GM23338 (cell line): Measurements from ENCODE around the gene GLRX. TPM values are rescaled to one million over a fixed set of nuclear protein-coding genes. Genes with fewer than 3 reads are reported as not detected.

ENCODE experiments used
- ATAC-seq: fragments of 200-7000 bp; cut with Tn5 transposase; 3 replicates; pipeline ENCODE4 v1.9.1; 2020
- DNase-seq: peaks from one replicate; pipeline ENCODE4 v3.0.0-alpha.2; 2015; ENCODE audit warnings: low spot score
- H2AFZ ChIP-seq: fragments of 200-600 bp; sonication (generic); 2 replicates; pipeline ENCODE4 v1.8.0; 2016; ENCODE audit warnings: antibody characterized with exemption, mild to moderate bottlenecking, moderate library complexity
- H3F3A ChIP-seq: fragments of 200-600 bp; sonication (generic); replicated peaks from 2 replicates; pipeline ENCODE4 v1.8.0; 2017; ENCODE audit warnings: antibody characterized with exemption, mixed run types, low read depth
- H3K27ac ChIP-seq: fragments of 200-600 bp; sonication (generic); 2 replicates; pipeline ENCODE4 v1.6.1; 2016; ENCODE audit warnings: low read depth
- H3K27me3 ChIP-seq: fragments of 200-600 bp; sonication (generic); 2 replicates; pipeline ENCODE4 v1.8.0; 2016; ENCODE audit warnings: mild to moderate bottlenecking, mixed run types, moderate library complexity; ENCODE audit not compliant: insufficient read depth
- H3K36me3 ChIP-seq: fragments of 200-600 bp; sonication (generic); 2 replicates; pipeline ENCODE4 v1.8.0; 2016; ENCODE audit warnings: mild to moderate bottlenecking; ENCODE audit not compliant: insufficient read depth
- H3K4me1 ChIP-seq: fragments of 200-600 bp; sonication (generic); 2 replicates; pipeline ENCODE4 v1.8.0; 2016; ENCODE audit warnings: mild to moderate bottlenecking, moderate library complexity; ENCODE audit not compliant: insufficient read depth
- H3K4me2 ChIP-seq: fragments of 200-600 bp; sonication (generic); 2 replicates; pipeline ENCODE4 v1.7.1; 2017; ENCODE audit warnings: mixed run types
- H3K4me3 ChIP-seq: fragments of 200-600 bp; sonication (generic); 2 replicates; pipeline ENCODE4 v1.6.1; 2016; ENCODE audit warnings: mixed run types
- H3K79me2 ChIP-seq: fragments of 200-600 bp; sonication (generic); replicated peaks from 2 replicates; pipeline ENCODE4 v1.8.0; 2017; ENCODE audit warnings: mild to moderate bottlenecking; ENCODE audit not compliant: insufficient read depth
- H3K9me2 ChIP-seq: fragments of 200-600 bp; sonication (generic); 2 replicates; pipeline ENCODE4 v1.8.0; 2017; ENCODE audit not compliant: insufficient read depth
- H4K20me1 ChIP-seq: fragments of 200-600 bp; sonication (generic); replicated peaks from 2 replicates; pipeline ENCODE4 v1.8.0; 2017; ENCODE audit warnings: mild to moderate bottlenecking; ENCODE audit not compliant: insufficient read depth
- H3K27ac Mint-ChIP-seq: 2 replicates; pipeline ENCODE4 v1.8.0; 2020; ENCODE audit warnings: inconsistent platforms, mild to moderate bottlenecking, moderate library complexity, mixed read lengths
- H3K27me3 Mint-ChIP-seq: 3 replicates; pipeline ENCODE4 v1.8.0; 2022; ENCODE audit warnings: low read depth, mild to moderate bottlenecking, moderate library complexity, mixed read lengths, inconsistent platforms; ENCODE audit not compliant: insufficient read depth, poor library complexity
- H3K36me3 Mint-ChIP-seq: 3 replicates; pipeline ENCODE4 v1.8.0; 2021; ENCODE audit warnings: low read depth, mild to moderate bottlenecking, inconsistent platforms, moderate library complexity, mixed read lengths
- H3K4me1 Mint-ChIP-seq: 3 replicates; pipeline ENCODE4 v1.8.0; 2020; ENCODE audit warnings: mild to moderate bottlenecking, inconsistent platforms, mixed read lengths
- H3K4me3 Mint-ChIP-seq: 3 replicates; pipeline ENCODE4 v1.8.0; 2021; ENCODE audit warnings: moderate library complexity, mild to moderate bottlenecking, inconsistent platforms, mixed read lengths
- H3K9me3 Mint-ChIP-seq: 3 replicates; pipeline ENCODE4 v1.8.0; 2020; ENCODE audit warnings: moderate library complexity, mild to moderate bottlenecking, inconsistent platforms, mixed read lengths
- CREB1 ChIP-seq: fragments of 250-450 bp; sonication (Bioruptor Pico); IDR thresholded peaks from 2 replicates; pipeline ENCODE4 v1.5.0; 2020; ENCODE audit warnings: low read depth, mild to moderate bottlenecking, moderate library complexity
- EZH2 ChIP-seq: fragments of 200-600 bp; sonication (generic); IDR thresholded peaks from one replicate; pipeline ENCODE4 v1.8.0; 2017; ENCODE audit warnings: antibody characterized with exemption, mild to moderate bottlenecking, low read depth; ENCODE audit not compliant: unreplicated experiment
- EZH2phosphoT487 ChIP-seq: fragments of 200-600 bp; sonication (generic); IDR thresholded peaks from one replicate; pipeline ENCODE4 v1.8.1; 2018; ENCODE audit warnings: antibody characterized with exemption; ENCODE audit not compliant: unreplicated experiment
- JUNB ChIP-seq: IDR thresholded peaks from one replicate; pipeline ENCODE4 v1.6.1; 2016; ENCODE audit warnings: antibody characterized with exemption; ENCODE audit not compliant: unreplicated experiment
- NANOG ChIP-seq: IDR thresholded peaks from 2 replicates; pipeline ENCODE4 v1.6.1; 2016; ENCODE audit warnings: antibody characterized with exemption, borderline replicate concordance
- POLR2AphosphoS5 ChIP-seq: IDR thresholded peaks from 2 replicates; pipeline ENCODE4 v1.6.1; 2016; ENCODE audit warnings: antibody characterized with exemption, low read depth
- STAT1 ChIP-seq: IDR thresholded peaks from one replicate; pipeline ENCODE4 v1.6.1; 2016; ENCODE audit warnings: antibody characterized with exemption; ENCODE audit not compliant: unreplicated experiment
- ZNF114 ChIP-seq: fragments of 250-450 bp; sonication (Bioruptor Pico); IDR thresholded peaks from 2 replicates; pipeline ENCODE4 v1.5.0; 2020; ENCODE audit warnings: mild to moderate bottlenecking, moderate library complexity
- ZNF331 ChIP-seq: fragments of 250-450 bp; sonication (Bioruptor Pico); IDR thresholded peaks from 2 replicates; pipeline ENCODE4 v1.5.0; 2020; ENCODE audit warnings: low read depth, mild to moderate bottlenecking, moderate library complexity
- polyA plus RNA-seq: library from polyadenylated mRNA; unstranded; fragments of >200 nt; fragmentation: Nextera tagmentation; extraction: Ambion mirVana; gene quantifications from 2 replicates; pipeline ENCODE4 v1.2.1, GENCODE V29; 2016
- total RNA-seq: library from RNA; depleted of rRNA; stranded (reverse); fragments of >200 nt; shearing (Covaris generic); gene quantifications from 2 replicates; pipeline ENCODE4 v1.2.3, GENCODE V29; 2014
- TF ChIP-seq, protein P1 (sequence below): IDR thresholded peaks from one replicate; pipeline ENCODE4 v1.6.1; 2018; ENCODE audit warnings: antibody characterized with exemption; ENCODE audit not compliant: unreplicated experiment
- TF ChIP-seq, protein P2 (sequence below): fragments of 250-450 bp; sonication (Bioruptor Pico); IDR thresholded peaks from 2 replicates; pipeline ENCODE4 v1.5.0; 2020; ENCODE audit warnings: mild to moderate bottlenecking, moderate library complexity
- TF ChIP-seq, protein P3 (sequence below), 2 experiments: fragments of 200-600 bp in 1 of 2; sonication (generic) in 1 of 2; conservative IDR thresholded peaks; 2 replicates each; pipeline versions ENCODE4 v1.5.1 to v1.6.1; 2016 to 2017; ENCODE audit warnings: antibody characterized with exemption in 2 of 2, low read depth in 2 of 2, mild to moderate bottlenecking in 2 of 2, moderate library complexity in 1 of 2
- TF ChIP-seq, protein P4 (sequence below): IDR thresholded peaks from 2 replicates; pipeline ENCODE4 v1.6.1; 2016; ENCODE audit warnings: antibody characterized with exemption

Gene GLRX
- total and polyA plus RNA-seq, 2 experiments from 2014 or later: 9.5 to 42.2 TPM

DNA sequence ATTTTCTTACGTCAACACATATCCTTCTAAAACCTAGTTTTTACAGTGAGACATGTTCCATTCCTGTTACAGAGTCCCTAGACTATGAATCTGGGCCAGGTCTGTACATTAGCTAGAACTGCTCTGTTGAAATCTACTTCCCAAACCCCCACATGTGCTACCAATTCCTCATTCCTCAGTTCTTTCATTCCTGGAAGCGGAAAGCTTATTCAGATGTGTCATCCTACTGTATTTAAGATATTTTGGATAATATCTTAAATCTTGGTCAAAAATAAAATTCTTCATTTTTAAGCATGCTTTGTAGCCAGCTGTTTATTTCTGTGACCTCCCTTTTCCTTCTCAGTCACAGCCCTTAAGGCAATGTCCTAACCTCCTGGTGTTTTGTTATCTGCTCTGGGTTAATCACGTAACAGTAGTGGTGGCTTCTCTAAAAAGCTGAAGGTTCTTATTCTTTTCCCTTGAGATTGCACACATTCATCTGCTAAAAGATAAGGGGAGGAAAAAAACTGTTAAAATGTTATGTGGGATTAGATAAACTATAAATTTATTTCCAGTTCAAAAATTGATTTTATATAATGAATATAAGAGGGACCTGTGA is 35.6 kb downstream of the GLRX start:
- no peaks in the 10 kb centered on the region for H3K36me3 ChIP-seq
- H3K79me2 ChIP-seq: no peaks in the 10 kb centered on the region
- Mint-ChIP-seq H3K4me1 (no peaks in the 10 kb centered on the region), H3K4me3 (no peak overlapping the region), H3K27me3 (no peaks in the 10 kb centered on the region), H3K27ac (no peak overlapping the region), H3K36me3 (no peaks in the 10 kb centered on the region; the same call in 2 of the 3 replicates), H3K9me3 (peaks cover 2% of the 10 kb centered on the region; the same call in 2 of the 3 replicates)
- no peak overlapping the region for H3K4me2 ChIP-seq
- no peaks in the 10 kb centered on the region for H3K4me1 ChIP-seq
- H3K27me3 ChIP-seq: no peaks in the 10 kb centered on the region
- no peaks in the 10 kb centered on the region for H3K9me2 ChIP-seq
- no peak overlapping the region for H3K4me3 ChIP-seq
- H4K20me1 ChIP-seq: no peaks in the 10 kb centered on the region
- no peak for TF ChIP-seq CREB1 (CRISPR knock-in tag)
- no peak for TF ChIP-seq EZH2
- no peak for TF ChIP-seq STAT1
- TF ChIP-seq ZNF331 (CRISPR knock-in tag): no peak
- TF ChIP-seq, protein P1, sequence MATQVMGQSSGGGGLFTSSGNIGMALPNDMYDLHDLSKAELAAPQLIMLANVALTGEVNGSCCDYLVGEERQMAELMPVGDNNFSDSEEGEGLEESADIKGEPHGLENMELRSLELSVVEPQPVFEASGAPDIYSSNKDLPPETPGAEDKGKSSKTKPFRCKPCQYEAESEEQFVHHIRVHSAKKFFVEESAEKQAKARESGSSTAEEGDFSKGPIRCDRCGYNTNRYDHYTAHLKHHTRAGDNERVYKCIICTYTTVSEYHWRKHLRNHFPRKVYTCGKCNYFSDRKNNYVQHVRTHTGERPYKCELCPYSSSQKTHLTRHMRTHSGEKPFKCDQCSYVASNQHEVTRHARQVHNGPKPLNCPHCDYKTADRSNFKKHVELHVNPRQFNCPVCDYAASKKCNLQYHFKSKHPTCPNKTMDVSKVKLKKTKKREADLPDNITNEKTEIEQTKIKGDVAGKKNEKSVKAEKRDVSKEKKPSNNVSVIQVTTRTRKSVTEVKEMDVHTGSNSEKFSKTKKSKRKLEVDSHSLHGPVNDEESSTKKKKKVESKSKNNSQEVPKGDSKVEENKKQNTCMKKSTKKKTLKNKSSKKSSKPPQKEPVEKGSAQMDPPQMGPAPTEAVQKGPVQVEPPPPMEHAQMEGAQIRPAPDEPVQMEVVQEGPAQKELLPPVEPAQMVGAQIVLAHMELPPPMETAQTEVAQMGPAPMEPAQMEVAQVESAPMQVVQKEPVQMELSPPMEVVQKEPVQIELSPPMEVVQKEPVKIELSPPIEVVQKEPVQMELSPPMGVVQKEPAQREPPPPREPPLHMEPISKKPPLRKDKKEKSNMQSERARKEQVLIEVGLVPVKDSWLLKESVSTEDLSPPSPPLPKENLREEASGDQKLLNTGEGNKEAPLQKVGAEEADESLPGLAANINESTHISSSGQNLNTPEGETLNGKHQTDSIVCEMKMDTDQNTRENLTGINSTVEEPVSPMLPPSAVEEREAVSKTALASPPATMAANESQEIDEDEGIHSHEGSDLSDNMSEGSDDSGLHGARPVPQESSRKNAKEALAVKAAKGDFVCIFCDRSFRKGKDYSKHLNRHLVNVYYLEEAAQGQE: no peak
- TF ChIP-seq, protein P2, sequence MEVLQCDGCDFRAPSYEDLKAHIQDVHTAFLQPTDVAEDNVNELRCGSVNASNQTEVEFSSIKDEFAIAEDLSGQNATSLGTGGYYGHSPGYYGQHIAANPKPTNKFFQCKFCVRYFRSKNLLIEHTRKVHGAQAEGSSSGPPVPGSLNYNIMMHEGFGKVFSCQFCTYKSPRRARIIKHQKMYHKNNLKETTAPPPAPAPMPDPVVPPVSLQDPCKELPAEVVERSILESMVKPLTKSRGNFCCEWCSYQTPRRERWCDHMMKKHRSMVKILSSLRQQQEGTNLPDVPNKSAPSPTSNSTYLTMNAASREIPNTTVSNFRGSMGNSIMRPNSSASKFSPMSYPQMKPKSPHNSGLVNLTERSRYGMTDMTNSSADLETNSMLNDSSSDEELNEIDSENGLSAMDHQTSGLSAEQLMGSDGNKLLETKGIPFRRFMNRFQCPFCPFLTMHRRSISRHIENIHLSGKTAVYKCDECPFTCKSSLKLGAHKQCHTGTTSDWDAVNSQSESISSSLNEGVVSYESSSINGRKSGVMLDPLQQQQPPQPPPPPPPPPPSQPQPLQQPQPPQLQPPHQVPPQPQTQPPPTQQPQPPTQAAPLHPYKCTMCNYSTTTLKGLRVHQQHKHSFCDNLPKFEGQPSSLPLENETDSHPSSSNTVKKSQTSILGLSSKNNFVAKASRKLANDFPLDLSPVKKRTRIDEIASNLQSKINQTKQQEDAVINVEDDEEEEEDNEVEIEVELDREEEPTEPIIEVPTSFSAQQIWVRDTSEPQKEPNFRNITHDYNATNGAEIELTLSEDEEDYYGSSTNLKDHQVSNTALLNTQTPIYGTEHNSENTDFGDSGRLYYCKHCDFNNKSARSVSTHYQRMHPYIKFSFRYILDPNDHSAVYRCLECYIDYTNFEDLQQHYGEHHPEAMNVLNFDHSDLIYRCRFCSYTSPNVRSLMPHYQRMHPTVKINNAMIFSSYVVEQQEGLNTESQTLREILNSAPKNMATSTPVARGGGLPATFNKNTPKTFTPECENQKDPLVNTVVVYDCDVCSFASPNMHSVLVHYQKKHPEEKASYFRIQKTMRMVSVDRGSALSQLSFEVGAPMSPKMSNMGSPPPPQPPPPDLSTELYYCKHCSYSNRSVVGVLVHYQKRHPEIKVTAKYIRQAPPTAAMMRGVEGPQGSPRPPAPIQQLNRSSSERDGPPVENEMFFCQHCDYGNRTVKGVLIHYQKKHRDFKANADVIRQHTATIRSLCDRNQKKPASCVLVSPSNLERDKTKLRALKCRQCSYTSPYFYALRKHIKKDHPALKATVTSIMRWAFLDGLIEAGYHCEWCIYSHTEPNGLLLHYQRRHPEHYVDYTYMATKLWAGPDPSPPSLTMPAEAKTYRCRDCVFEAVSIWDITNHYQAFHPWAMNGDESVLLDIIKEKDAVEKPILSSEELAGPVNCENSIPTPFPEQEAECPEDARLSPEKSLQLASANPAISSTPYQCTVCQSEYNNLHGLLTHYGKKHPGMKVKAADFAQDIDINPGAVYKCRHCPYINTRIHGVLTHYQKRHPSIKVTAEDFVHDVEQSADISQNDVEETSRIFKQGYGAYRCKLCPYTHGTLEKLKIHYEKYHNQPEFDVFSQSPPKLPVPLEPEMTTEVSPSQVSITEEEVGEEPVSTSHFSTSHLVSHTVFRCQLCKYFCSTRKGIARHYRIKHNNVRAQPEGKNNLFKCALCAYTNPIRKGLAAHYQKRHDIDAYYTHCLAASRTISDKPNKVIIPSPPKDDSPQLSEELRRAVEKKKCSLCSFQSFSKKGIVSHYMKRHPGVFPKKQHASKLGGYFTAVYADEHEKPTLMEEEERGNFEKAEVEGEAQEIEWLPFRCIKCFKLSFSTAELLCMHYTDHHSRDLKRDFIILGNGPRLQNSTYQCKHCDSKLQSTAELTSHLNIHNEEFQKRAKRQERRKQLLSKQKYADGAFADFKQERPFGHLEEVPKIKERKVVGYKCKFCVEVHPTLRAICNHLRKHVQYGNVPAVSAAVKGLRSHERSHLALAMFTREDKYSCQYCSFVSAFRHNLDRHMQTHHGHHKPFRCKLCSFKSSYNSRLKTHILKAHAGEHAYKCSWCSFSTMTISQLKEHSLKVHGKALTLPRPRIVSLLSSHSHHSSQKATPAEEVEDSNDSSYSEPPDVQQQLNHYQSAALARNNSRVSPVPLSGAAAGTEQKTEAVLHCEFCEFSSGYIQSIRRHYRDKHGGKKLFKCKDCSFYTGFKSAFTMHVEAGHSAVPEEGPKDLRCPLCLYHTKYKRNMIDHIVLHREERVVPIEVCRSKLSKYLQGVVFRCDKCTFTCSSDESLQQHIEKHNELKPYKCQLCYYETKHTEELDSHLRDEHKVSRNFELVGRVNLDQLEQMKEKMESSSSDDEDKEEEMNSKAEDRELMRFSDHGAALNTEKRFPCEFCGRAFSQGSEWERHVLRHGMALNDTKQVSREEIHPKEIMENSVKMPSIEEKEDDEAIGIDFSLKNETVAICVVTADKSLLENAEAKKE (CRISPR knock-in tag): no peak
- TF ChIP-seq, protein P3, sequence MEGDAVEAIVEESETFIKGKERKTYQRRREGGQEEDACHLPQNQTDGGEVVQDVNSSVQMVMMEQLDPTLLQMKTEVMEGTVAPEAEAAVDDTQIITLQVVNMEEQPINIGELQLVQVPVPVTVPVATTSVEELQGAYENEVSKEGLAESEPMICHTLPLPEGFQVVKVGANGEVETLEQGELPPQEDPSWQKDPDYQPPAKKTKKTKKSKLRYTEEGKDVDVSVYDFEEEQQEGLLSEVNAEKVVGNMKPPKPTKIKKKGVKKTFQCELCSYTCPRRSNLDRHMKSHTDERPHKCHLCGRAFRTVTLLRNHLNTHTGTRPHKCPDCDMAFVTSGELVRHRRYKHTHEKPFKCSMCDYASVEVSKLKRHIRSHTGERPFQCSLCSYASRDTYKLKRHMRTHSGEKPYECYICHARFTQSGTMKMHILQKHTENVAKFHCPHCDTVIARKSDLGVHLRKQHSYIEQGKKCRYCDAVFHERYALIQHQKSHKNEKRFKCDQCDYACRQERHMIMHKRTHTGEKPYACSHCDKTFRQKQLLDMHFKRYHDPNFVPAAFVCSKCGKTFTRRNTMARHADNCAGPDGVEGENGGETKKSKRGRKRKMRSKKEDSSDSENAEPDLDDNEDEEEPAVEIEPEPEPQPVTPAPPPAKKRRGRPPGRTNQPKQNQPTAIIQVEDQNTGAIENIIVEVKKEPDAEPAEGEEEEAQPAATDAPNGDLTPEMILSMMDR (conservative IDR thresholded peaks at IDR 0.05; ENCODE audit: low read depth in 2 of 2): no peak
- TF ChIP-seq POLR2AphosphoS5: no peak
- TF ChIP-seq NANOG: no peak
- no peak for TF ChIP-seq JUNB
- TF ChIP-seq ZNF114 (CRISPR knock-in tag): no peak
- TF ChIP-seq, protein P4, sequence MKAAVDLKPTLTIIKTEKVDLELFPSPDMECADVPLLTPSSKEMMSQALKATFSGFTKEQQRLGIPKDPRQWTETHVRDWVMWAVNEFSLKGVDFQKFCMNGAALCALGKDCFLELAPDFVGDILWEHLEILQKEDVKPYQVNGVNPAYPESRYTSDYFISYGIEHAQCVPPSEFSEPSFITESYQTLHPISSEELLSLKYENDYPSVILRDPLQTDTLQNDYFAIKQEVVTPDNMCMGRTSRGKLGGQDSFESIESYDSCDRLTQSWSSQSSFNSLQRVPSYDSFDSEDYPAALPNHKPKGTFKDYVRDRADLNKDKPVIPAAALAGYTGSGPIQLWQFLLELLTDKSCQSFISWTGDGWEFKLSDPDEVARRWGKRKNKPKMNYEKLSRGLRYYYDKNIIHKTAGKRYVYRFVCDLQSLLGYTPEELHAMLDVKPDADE: no peak
- no peak for TF ChIP-seq EZH2phosphoT487
- ATAC-seq: no peak
- no peak for DNase-seq
- no peaks in the 10 kb centered on the region for H3F3A ChIP-seq
- H3K27ac ChIP-seq: no peak overlapping the region
- H2AFZ ChIP-seq: no peak overlapping the region
